PC-3 (cell line): ENCODE data around the gene RAN. TPM values are rescaled to one million over a fixed set of nuclear protein-coding genes. Genes with fewer than 3 reads are reported as not detected.

ENCODE experiments used
- ATAC-seq: fragments of 200-7000 bp; cut with Tn5 transposase; 2 replicates; pipeline ENCODE4 v1.9.1; 2020; ENCODE audit warnings: mild to moderate bottlenecking, moderate library complexity
- BruUV-seq: library from RNA; stranded (reverse); fragments of 400-500 nt; replicated peaks from 2 replicates; lab custom pipeline; 2021; lab: Mats Ljungman, UMichigan
- CTCF ChIA-PET: fragments of 300-600 bp; sonication (Branson Sonifier 250); formaldehyde crosslinking; loops from one replicate; lab custom pipeline; 2022; ENCODE audit warnings: antibody characterized with exemption; lab: Charles Lee
- POLR2A ChIA-PET: fragments of 300-600 bp; sonication (Branson Sonifier 250); formaldehyde crosslinking; loops from one replicate; lab custom pipeline; 2022; ENCODE audit warnings: antibody characterized with exemption; ENCODE audit not compliant: unreplicated experiment; lab: Charles Lee
- DNase-seq: peaks from one replicate; pipeline ENCODE4 v3.0.0-alpha.2; 2015
- H2AFZ ChIP-seq: fragments of 300-600 bp; sonication (generic); 2 replicates; pipeline ENCODE4 v1.6.0; 2016; ENCODE audit warnings: antibody characterized with exemption, low read length
- H3F3A ChIP-seq: fragments of 300-600 bp; sonication (generic); one replicate; pipeline ENCODE4 v1.6.0; 2017; ENCODE audit warnings: antibody characterized with exemption, low read length, control low read depth, mild to moderate bottlenecking; ENCODE audit not compliant: unreplicated experiment
- H3K27ac ChIP-seq: fragments of 300-600 bp; sonication (generic); 2 replicates; pipeline ENCODE4 v1.5.1; 2016; ENCODE audit warnings: mild to moderate bottlenecking, low read length
- H3K27me3 ChIP-seq: fragments of 300-600 bp; sonication (generic); 2 replicates; pipeline ENCODE4 v1.6.1; 2016; ENCODE audit warnings: low read length, mixed read lengths
- H3K36me3 ChIP-seq: fragments of 300-600 bp; sonication (generic); 2 replicates; pipeline ENCODE4 v1.6.1; 2016; ENCODE audit warnings: low read depth, mixed run types, low read length, mixed read lengths
- H3K4me1 ChIP-seq: fragments of 300-600 bp; sonication (generic); 2 replicates; pipeline ENCODE4 v1.5.1; 2016; ENCODE audit warnings: low read length; ENCODE audit not compliant: insufficient read depth
- H3K4me2 ChIP-seq: fragments of 300-600 bp; sonication (generic); 2 replicates; pipeline ENCODE4 v1.6.0; 2016; ENCODE audit warnings: low read length
- H3K4me3 ChIP-seq: fragments of 300-600 bp; sonication (generic); 2 replicates; pipeline ENCODE4 v1.5.1; 2016; ENCODE audit warnings: mild to moderate bottlenecking, low read length, mixed read lengths
- H3K79me2 ChIP-seq: fragments of 300-600 bp; sonication (generic); 2 replicates; pipeline ENCODE4 v1.6.1; 2017; ENCODE audit warnings: low read length, mixed read lengths
- H3K9ac ChIP-seq: fragments of 300-600 bp; sonication (generic); 2 replicates; pipeline ENCODE4 v1.6.0; 2016; ENCODE audit warnings: mild to moderate bottlenecking, low read length
- H3K9me2 ChIP-seq: fragments of 300-600 bp; sonication (generic); replicated peaks from 2 replicates; pipeline ENCODE4 v1.6.1; 2016; ENCODE audit warnings: mixed run types, low read length, mixed read lengths
- H3K9me3 ChIP-seq: fragments of 300-600 bp; sonication (generic); 2 replicates; pipeline ENCODE4 v1.6.1; 2016; ENCODE audit warnings: low read length, mixed read lengths
- H4K20me1 ChIP-seq: fragments of 300-600 bp; sonication (generic); 2 replicates; pipeline ENCODE4 v1.6.1; 2016; ENCODE audit warnings: low read length, mixed read lengths
- CTCF ChIP-seq: fragments of 300-600 bp; sonication (generic); conservative IDR thresholded peaks from 2 replicates; pipeline ENCODE4 v1.5.1; 2017; ENCODE audit warnings: antibody characterized with exemption, low read depth, mild to moderate bottlenecking, low read length
- EZH2 ChIP-seq: fragments of 300-600 bp; sonication (generic); IDR thresholded peaks from one replicate; pipeline ENCODE4 v1.6.1; 2017; ENCODE audit warnings: antibody characterized with exemption, mild to moderate bottlenecking, low read length; ENCODE audit not compliant: unreplicated experiment
- EZH2phosphoT487 ChIP-seq: fragments of 300-600 bp; sonication (generic); IDR thresholded peaks from 2 replicates; pipeline ENCODE4 v1.6.1; 2018; ENCODE audit warnings: mild to moderate bottlenecking, antibody characterized with exemption, low read length, borderline replicate concordance
- intact Hi-C: fragments of 100-400 bp; cut with micrococcal nuclease; formaldehyde crosslinking; loops from 2 replicates; pipeline ENCODE4 v1.9.0; 2023
- total RNA-seq: library from RNA; depleted of rRNA; stranded (reverse); fragments of >200 nt; gene quantifications from 2 replicates; pipeline ENCODE4 v1.2.3, GENCODE V29; 2014

RAN gene
- total RNA-seq, 1 experiment from 2014 or later: 3,371 TPM

- Histone ChIP-seq H2AFZ (no peak overlapping the region), H3K4me2 (no peak overlapping the region), H3K9ac (no peak overlapping the region), H3K4me1 (peaks cover 6% of the 10 kb centered on the region), H3K27me3 (no peaks in the 10 kb centered on the region), H3K4me3 (no peak overlapping the region), H3K27ac (no peak overlapping the region), H3F3A (no peaks in the 10 kb centered on the region), H3K9me3 (no peaks in the 10 kb centered on the region), H3K79me2 (no peaks in the 10 kb centered on the region), H3K9me2 (no peaks in the 10 kb centered on the region), H3K36me3 (no peaks in the 10 kb centered on the region), H4K20me1 (no peaks in the 10 kb centered on the region)
- TF ChIP-seq EZH2 (no peak), CTCF (no peak), EZH2phosphoT487 (no peak)
- ATAC-seq (no peak), DNase-seq (no peak)
- BruUV-seq: no TSS peak
- POLR2A ChIA-PET: no interaction called here
- CTCF ChIA-PET: no interaction called here
- intact Hi-C loops: no loop called here
Observed at GRCh38 chr12:130831876-130832405, 39.9 kb upstream of the RAN start.

GRCh38 chr12:130832561-130833209, 39.2 kb upstream of the RAN start:
- Histone ChIP-seq H3K27me3 (no peaks in the 10 kb centered on the region), H3K4me1 (peaks cover 6% of the 10 kb centered on the region), H3K9me2 (no peaks in the 10 kb centered on the region), H3K36me3 (no peaks in the 10 kb centered on the region), H3K9ac (no peak overlapping the region), H3K27ac (no peak overlapping the region), H4K20me1 (no peaks in the 10 kb centered on the region), H3K4me2 (no peak overlapping the region), H3K4me3 (no peak overlapping the region), H2AFZ (no peak overlapping the region), H3F3A (no peaks in the 10 kb centered on the region), H3K79me2 (no peaks in the 10 kb centered on the region), H3K9me3 (no peaks in the 10 kb centered on the region)
- intact Hi-C loops: no loop called here
- POLR2A ChIA-PET: no interaction called here
- CTCF ChIA-PET: no interaction called here
- peak; percentile 51 for DNase-seq
- TF ChIP-seq CTCF: no peak
- no peak for TF ChIP-seq EZH2phosphoT487
- BruUV-seq: no TSS peak
- ATAC-seq: no peak

GRCh38 chr12:130835011-130835410, 36.9 kb upstream of the RAN start:
- Histone ChIP-seq H3K4me2 (no peak overlapping the region), H3K9ac (no peak overlapping the region), H3K4me1 (peaks cover 20% of the 10 kb centered on the region), H4K20me1 (no peaks in the 10 kb centered on the region), H3K79me2 (no peaks in the 10 kb centered on the region; the same call in 1 of the 2 replicates), H2AFZ (no peak overlapping the region), H3K9me3 (no peaks in the 10 kb centered on the region), H3K27ac (no peak overlapping the region), H3F3A (no peaks in the 10 kb centered on the region), H3K36me3 (no peaks in the 10 kb centered on the region), H3K27me3 (no peaks in the 10 kb centered on the region), H3K9me2 (no peaks in the 10 kb centered on the region), H3K4me3 (no peak overlapping the region)
- DNase-seq (no peak), ATAC-seq (no peak)
- ChIA-PET POLR2A (no interaction called here), CTCF (no interaction called here)
- BruUV-seq: no TSS peak
- intact Hi-C loops: no loop called here
- no peak for TF ChIP-seq EZH2
- no peak for TF ChIP-seq EZH2phosphoT487
- no peak for TF ChIP-seq CTCF
